ENCODE data around the gene FAM43B.

FAM43B gene

GRCh38 chr1:20526267-20526666 is 26.1 kb upstream of the FAM43B start:
- Histone ChIP-seq H3K27me3 (replicated peaks; ENCODE audit: control insufficient read depth, insufficient read depth, low read length, poor library complexity, severe bottlenecking) (no peaks in the 10 kb centered on the region), H3K4me3 (ENCODE audit: insufficient read depth, low read depth, low read length, poor library complexity, severe bottlenecking) (no peak overlapping the region), H3K36me3 (ENCODE audit: control insufficient read depth, insufficient read depth, low read length) (no peaks in the 10 kb centered on the region), H3K9me3 (ENCODE audit: control insufficient read depth, low read length) (no peaks in the 10 kb centered on the region), H3K27ac (ENCODE audit: insufficient read depth, low read length, poor library complexity, severe bottlenecking) (no peak overlapping the region), H3K4me1 (ENCODE audit: control insufficient read depth, insufficient read depth, low read length, poor library complexity, severe bottlenecking) (no peaks in the 10 kb centered on the region)
- DNase-seq: no peak

GRCh38 chr1:20528221-20528620 is 24.2 kb upstream of the FAM43B start:
- H3K27ac ChIP-seq (ENCODE audit: insufficient read depth, low read length, poor library complexity, severe bottlenecking): no peak overlapping the region
- no peaks in the 10 kb centered on the region for H3K9me3 ChIP-seq (ENCODE audit: control insufficient read depth, low read length)
- no peak for DNase-seq
- peaks cover 3% of the 10 kb centered on the region for H3K27me3 ChIP-seq (replicated peaks; ENCODE audit: control insufficient read depth, insufficient read depth, low read length, poor library complexity, severe bottlenecking)
- H3K36me3 ChIP-seq (ENCODE audit: control insufficient read depth, insufficient read depth, low read length): no peaks in the 10 kb centered on the region
- no peak overlapping the region for H3K4me3 ChIP-seq (ENCODE audit: insufficient read depth, low read depth, low read length, poor library complexity, severe bottlenecking)
- H3K4me1 ChIP-seq (ENCODE audit: control insufficient read depth, insufficient read depth, low read length, poor library complexity, severe bottlenecking): no peaks in the 10 kb centered on the region

GRCh38 chr1:20530306-20530705 is 22.1 kb upstream of the FAM43B start:
- no peaks in the 10 kb centered on the region for H3K36me3 ChIP-seq (ENCODE audit: control insufficient read depth, insufficient read depth, low read length)
- H3K27ac ChIP-seq (ENCODE audit: insufficient read depth, low read length, poor library complexity, severe bottlenecking): no peak overlapping the region
- H3K4me1 ChIP-seq (ENCODE audit: control insufficient read depth, insufficient read depth, low read length, poor library complexity, severe bottlenecking): no peaks in the 10 kb centered on the region
- no peak overlapping the region for H3K4me3 ChIP-seq (ENCODE audit: insufficient read depth, low read depth, low read length, poor library complexity, severe bottlenecking)
- DNase-seq: no peak
- no peaks in the 10 kb centered on the region for H3K9me3 ChIP-seq (ENCODE audit: control insufficient read depth, low read length)
- peaks cover 3% of the 10 kb centered on the region for H3K27me3 ChIP-seq (replicated peaks; ENCODE audit: control insufficient read depth, insufficient read depth, low read length, poor library complexity, severe bottlenecking)

- Histone ChIP-seq H3K36me3 (ENCODE audit: control insufficient read depth, insufficient read depth, low read length) (no peaks in the 10 kb centered on the region), H3K4me1 (ENCODE audit: control insufficient read depth, insufficient read depth, low read length, poor library complexity, severe bottlenecking) (no peaks in the 10 kb centered on the region), H3K27ac (ENCODE audit: insufficient read depth, low read length, poor library complexity, severe bottlenecking) (no peak overlapping the region), H3K9me3 (ENCODE audit: control insufficient read depth, low read length) (no peaks in the 10 kb centered on the region), H3K27me3 (replicated peaks; ENCODE audit: control insufficient read depth, insufficient read depth, low read length, poor library complexity, severe bottlenecking) (peaks cover 3% of the 10 kb centered on the region), H3K4me3 (ENCODE audit: insufficient read depth, low read depth, low read length, poor library complexity, severe bottlenecking) (no peak overlapping the region)
- no peak for DNase-seq
Observed at GRCh38 chr1:20530901-20531300, 21.5 kb upstream of the FAM43B start.

- H3K4me3 ChIP-seq (ENCODE audit: insufficient read depth, low read depth, low read length, poor library complexity, severe bottlenecking): no peak overlapping the region
- no peaks in the 10 kb centered on the region for H3K36me3 ChIP-seq (ENCODE audit: control insufficient read depth, insufficient read depth, low read length)
- H3K27me3 ChIP-seq (replicated peaks; ENCODE audit: control insufficient read depth, insufficient read depth, low read length, poor library complexity, severe bottlenecking): peaks cover 3% of the 10 kb centered on the region
- H3K9me3 ChIP-seq (ENCODE audit: control insufficient read depth, low read length): no peaks in the 10 kb centered on the region
- no peak for DNase-seq
- H3K4me1 ChIP-seq (ENCODE audit: control insufficient read depth, insufficient read depth, low read length, poor library complexity, severe bottlenecking): no peaks in the 10 kb centered on the region
- H3K27ac ChIP-seq (ENCODE audit: insufficient read depth, low read length, poor library complexity, severe bottlenecking): no peak overlapping the region
Observed at GRCh38 chr1:20533635-20534034, 18.7 kb upstream of the FAM43B start.

- no peak for DNase-seq
- H3K9me3 ChIP-seq (ENCODE audit: control insufficient read depth, low read length): no peaks in the 10 kb centered on the region
- H3K36me3 ChIP-seq (ENCODE audit: control insufficient read depth, insufficient read depth, low read length): no peaks in the 10 kb centered on the region
- H3K4me1 ChIP-seq (ENCODE audit: control insufficient read depth, insufficient read depth, low read length, poor library complexity, severe bottlenecking): no peaks in the 10 kb centered on the region
- H3K4me3 ChIP-seq (ENCODE audit: insufficient read depth, low read depth, low read length, poor library complexity, severe bottlenecking): no peak overlapping the region
- peaks cover 3% of the 10 kb centered on the region for H3K27me3 ChIP-seq (replicated peaks; ENCODE audit: control insufficient read depth, insufficient read depth, low read length, poor library complexity, severe bottlenecking)
- no peak overlapping the region for H3K27ac ChIP-seq (ENCODE audit: insufficient read depth, low read length, poor library complexity, severe bottlenecking)
Observed at GRCh38 chr1:20534659-20535417, 17.5 kb upstream of the FAM43B start.

- H3K4me3 ChIP-seq (ENCODE audit: insufficient read depth, low read depth, low read length, poor library complexity, severe bottlenecking): no peak overlapping the region
- no peaks in the 10 kb centered on the region for H3K36me3 ChIP-seq (ENCODE audit: control insufficient read depth, insufficient read depth, low read length)
- no peaks in the 10 kb centered on the region for H3K27me3 ChIP-seq (replicated peaks; ENCODE audit: control insufficient read depth, insufficient read depth, low read length, poor library complexity, severe bottlenecking)
- H3K27ac ChIP-seq (ENCODE audit: insufficient read depth, low read length, poor library complexity, severe bottlenecking): no peak overlapping the region
- DNase-seq: no peak
- no peaks in the 10 kb centered on the region for H3K9me3 ChIP-seq (ENCODE audit: control insufficient read depth, low read length)
- H3K4me1 ChIP-seq (ENCODE audit: control insufficient read depth, insufficient read depth, low read length, poor library complexity, severe bottlenecking): no peaks in the 10 kb centered on the region
Observed at GRCh38 chr1:20538227-20538626, 14.1 kb upstream of the FAM43B start.

GRCh38 chr1:20538760-20539551 is 13.4 kb upstream of the FAM43B start:
- no peaks in the 10 kb centered on the region for H3K27me3 ChIP-seq (replicated peaks; ENCODE audit: control insufficient read depth, insufficient read depth, low read length, poor library complexity, severe bottlenecking)
- H3K36me3 ChIP-seq (ENCODE audit: control insufficient read depth, insufficient read depth, low read length): no peaks in the 10 kb centered on the region
- no peak overlapping the region for H3K4me3 ChIP-seq (ENCODE audit: insufficient read depth, low read depth, low read length, poor library complexity, severe bottlenecking)
- H3K27ac ChIP-seq (ENCODE audit: insufficient read depth, low read length, poor library complexity, severe bottlenecking): no peak overlapping the region
- no peak for DNase-seq
- H3K4me1 ChIP-seq (ENCODE audit: control insufficient read depth, insufficient read depth, low read length, poor library complexity, severe bottlenecking): no peaks in the 10 kb centered on the region
- no peaks in the 10 kb centered on the region for H3K9me3 ChIP-seq (ENCODE audit: control insufficient read depth, low read length)

GRCh38 chr1:20540281-20540680 is 12.1 kb upstream of the FAM43B start:
- no peaks in the 10 kb centered on the region for H3K4me1 ChIP-seq (ENCODE audit: control insufficient read depth, insufficient read depth, low read length, poor library complexity, severe bottlenecking)
- H3K4me3 ChIP-seq (ENCODE audit: insufficient read depth, low read depth, low read length, poor library complexity, severe bottlenecking): no peak overlapping the region
- no peaks in the 10 kb centered on the region for H3K9me3 ChIP-seq (ENCODE audit: control insufficient read depth, low read length)
- H3K36me3 ChIP-seq (ENCODE audit: control insufficient read depth, insufficient read depth, low read length): no peaks in the 10 kb centered on the region
- DNase-seq: no peak
- no peak overlapping the region for H3K27ac ChIP-seq (ENCODE audit: insufficient read depth, low read length, poor library complexity, severe bottlenecking)
- H3K27me3 ChIP-seq (replicated peaks; ENCODE audit: control insufficient read depth, insufficient read depth, low read length, poor library complexity, severe bottlenecking): no peaks in the 10 kb centered on the region

- no peak for DNase-seq
- Histone ChIP-seq H3K27ac (ENCODE audit: insufficient read depth, low read length, poor library complexity, severe bottlenecking) (no peak overlapping the region), H3K36me3 (ENCODE audit: control insufficient read depth, insufficient read depth, low read length) (no peaks in the 10 kb centered on the region), H3K4me3 (ENCODE audit: insufficient read depth, low read depth, low read length, poor library complexity, severe bottlenecking) (no peak overlapping the region), H3K4me1 (ENCODE audit: control insufficient read depth, insufficient read depth, low read length, poor library complexity, severe bottlenecking) (no peaks in the 10 kb centered on the region), H3K27me3 (replicated peaks; ENCODE audit: control insufficient read depth, insufficient read depth, low read length, poor library complexity, severe bottlenecking) (peaks cover 1% of the 10 kb centered on the region), H3K9me3 (ENCODE audit: control insufficient read depth, low read length) (no peaks in the 10 kb centered on the region)
Observed at GRCh38 chr1:20546637-20547036, 5.7 kb upstream of the FAM43B start.
